WTC11 (cell line): ENCODE data around the gene CALCR. TPM values are rescaled to one million over a fixed set of nuclear protein-coding genes. Genes with fewer than 3 reads are reported as not detected.

Experiments
- ATAC-seq: fragments of 200-7000 bp; cut with Tn5 transposase; 2 replicates; pipeline ENCODE4 v1.10.0; 2021; ENCODE audit warnings: mild to moderate bottlenecking, moderate library complexity
- CTCF ChIA-PET: fragments of 300-600 bp; sonication (Branson Sonifier 250); formaldehyde crosslinking; loops from one replicate; lab custom pipeline; 2021; ENCODE audit warnings: antibody characterized with exemption; lab: Charles Lee
- POLR2A ChIA-PET: fragments of 350-600 bp; sonication (Branson Sonifier 250); formaldehyde crosslinking; loops from one replicate; lab custom pipeline; 2021; ENCODE audit warnings: antibody characterized with exemption; lab: Charles Lee
- DNase-seq: peaks from one replicate; pipeline ENCODE4 v3.0.0; 2021; ENCODE audit warnings: low spot score
- H3K27ac Mint-ChIP-seq: 2 replicates; pipeline ENCODE4 v1.8.0; 2021; ENCODE audit warnings: mixed read lengths
- H3K27me3 Mint-ChIP-seq: 2 replicates; pipeline ENCODE4 v1.8.0; 2021; ENCODE audit warnings: low read depth, mild to moderate bottlenecking, moderate library complexity, mixed read lengths
- H3K36me3 Mint-ChIP-seq: 2 replicates; pipeline ENCODE4 v1.8.0; 2021; ENCODE audit warnings: mixed read lengths
- H3K4me1 Mint-ChIP-seq: 2 replicates; pipeline ENCODE4 v1.8.0; 2022; ENCODE audit warnings: mixed read lengths
- H3K4me3 Mint-ChIP-seq: 2 replicates; pipeline ENCODE4 v1.8.0; 2021; ENCODE audit warnings: mild to moderate bottlenecking, moderate library complexity, mixed read lengths
- H3K9me3 Mint-ChIP-seq: 2 replicates; pipeline ENCODE4 v1.8.0; 2021; ENCODE audit warnings: mixed read lengths
- ATF2 ChIP-seq: sonication (generic); formaldehyde crosslinking; IDR thresholded peaks from 2 replicates; pipeline ENCODE4 v1.8.1; 2022; ENCODE audit warnings: low read depth, missing genetic modification reagents, borderline replicate concordance
- CREB1 ChIP-seq: sonication (generic); formaldehyde crosslinking; IDR thresholded peaks from 2 replicates; pipeline ENCODE4 v1.8.0; 2023; ENCODE audit warnings: mild to moderate bottlenecking, missing genetic modification reagents
- ESRRA ChIP-seq: sonication (generic); formaldehyde crosslinking; IDR thresholded peaks from 2 replicates; pipeline ENCODE4 v1.8.1; 2022; ENCODE audit warnings: mild to moderate bottlenecking, missing genetic modification reagents, borderline replicate concordance
- FOXP1 ChIP-seq: sonication (generic); formaldehyde crosslinking; IDR thresholded peaks from 2 replicates; pipeline ENCODE4 v1.8.0; 2022; ENCODE audit warnings: missing genetic modification reagents, mild to moderate bottlenecking, moderate library complexity, borderline replicate concordance
- GABPB1 ChIP-seq: sonication (generic); formaldehyde crosslinking; IDR thresholded peaks from 2 replicates; pipeline ENCODE4 v1.8.1; 2023; ENCODE audit warnings: mild to moderate bottlenecking, missing genetic modification reagents
- GRHL2 ChIP-seq: fragments of 250-450 bp; sonication (Bioruptor Pico); IDR thresholded peaks from 2 replicates; pipeline ENCODE4 v1.8.0; 2022; ENCODE audit warnings: mild to moderate bottlenecking, moderate library complexity; ENCODE audit not compliant: insufficient replicate concordance, severe bottlenecking
- HMGA2 ChIP-seq: fragments of 250-450 bp; sonication (Bioruptor Pico); IDR thresholded peaks from 2 replicates; pipeline ENCODE4 v1.4.0; 2021; ENCODE audit warnings: mild to moderate bottlenecking, moderate library complexity
- JUN ChIP-seq: sonication (generic); formaldehyde crosslinking; IDR thresholded peaks from 2 replicates; pipeline ENCODE4 v1.8.0; 2023; ENCODE audit warnings: mild to moderate bottlenecking, missing genetic modification reagents
- KAT7 ChIP-seq: sonication (generic); formaldehyde crosslinking; IDR thresholded peaks from 2 replicates; pipeline ENCODE4 v1.8.1; 2023; ENCODE audit warnings: missing genetic modification reagents, mild to moderate bottlenecking, borderline replicate concordance
- NFATC4 ChIP-seq: fragments of 250-450 bp; sonication (Bioruptor Pico); IDR thresholded peaks from 2 replicates; pipeline ENCODE4 v1.9.0; 2021; ENCODE audit warnings: mild to moderate bottlenecking
- NFYB ChIP-seq: sonication (generic); formaldehyde crosslinking; conservative IDR thresholded peaks from 2 replicates; pipeline ENCODE4 v1.8.0; 2022; ENCODE audit warnings: low read depth, missing genetic modification reagents
- NR1H2 ChIP-seq: sonication (generic); formaldehyde crosslinking; IDR thresholded peaks from 2 replicates; pipeline ENCODE4 v1.9.0; 2021; ENCODE audit warnings: mild to moderate bottlenecking, moderate library complexity, missing genetic modification reagents
- NR3C1 ChIP-seq: sonication (generic); formaldehyde crosslinking; conservative IDR thresholded peaks from 2 replicates; pipeline ENCODE4 v1.8.1; 2023; ENCODE audit warnings: low read depth, mild to moderate bottlenecking, missing genetic modification reagents
- PREB ChIP-seq: sonication (generic); formaldehyde crosslinking; IDR thresholded peaks from 2 replicates; pipeline ENCODE4 v1.8.1; 2022; ENCODE audit warnings: mild to moderate bottlenecking, missing genetic modification reagents, moderate library complexity, borderline replicate concordance
- ZNF317 ChIP-seq: sonication (generic); formaldehyde crosslinking; IDR thresholded peaks from 2 replicates; pipeline ENCODE4 v1.8.1; 2023; ENCODE audit warnings: low read depth, mild to moderate bottlenecking, moderate library complexity, missing genetic modification reagents, borderline replicate concordance
- total RNA-seq: library from RNA; stranded (reverse); gene quantifications from 3 replicates; pipeline ENCODE4 v1.2.3, GENCODE V29; 2021
- TF ChIP-seq, protein P1 (sequence below): fragments of 250-450 bp; sonication (Bioruptor Pico); IDR thresholded peaks from 2 replicates; pipeline ENCODE4 v1.9.0; 2021; ENCODE audit warnings: mild to moderate bottlenecking
- TF ChIP-seq, protein P2 (sequence below): fragments of 250-450 bp; sonication (Bioruptor Pico); IDR thresholded peaks from 2 replicates; pipeline ENCODE4 v1.9.0; 2021; ENCODE audit warnings: mild to moderate bottlenecking, borderline replicate concordance
- TF ChIP-seq, protein P3 (sequence below): sonication (generic); formaldehyde crosslinking; IDR thresholded peaks from 2 replicates; pipeline ENCODE4 v1.8.1; 2023; ENCODE audit warnings: mild to moderate bottlenecking, missing genetic modification reagents, moderate library complexity

CALCR gene
- total RNA-seq, 1 experiment from 2014 or later, result 0.81 TPM

DNA sequence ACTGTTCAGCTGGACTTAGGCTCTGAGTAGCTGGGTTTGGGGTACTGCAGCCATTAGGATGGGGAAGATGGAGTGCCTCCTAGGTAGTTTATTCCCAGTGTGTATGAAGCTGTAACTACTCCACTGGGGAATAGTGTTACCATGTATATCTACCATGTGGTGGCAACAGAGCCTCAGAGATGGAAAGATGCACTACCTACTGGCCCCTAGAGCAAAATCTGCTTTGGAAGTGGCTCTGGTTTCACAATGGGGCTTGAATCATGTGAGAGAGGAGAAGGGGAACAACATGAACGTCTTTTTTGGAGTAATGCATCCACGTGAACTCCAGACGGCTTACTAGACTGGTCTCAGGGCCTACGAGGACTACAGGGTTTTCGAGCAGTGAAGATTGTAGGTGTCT is 167.3 kb downstream of the CALCR start:
- TF ChIP-seq ZNF317, result no peak
- no peak for TF ChIP-seq NR3C1 (CRISPR knock-in tag)
- TF ChIP-seq, all 79 proteins: peak for 0
- peaks cover 2% of the 10 kb centered on the region; the same call in 1 of the 2 replicates for H3K27me3 Mint-ChIP-seq
- DNase-seq (no peak), ATAC-seq (peak; percentile 84)
- ChIA-PET CTCF (interaction anchor here (1.0 to 1.1 kb wide), 2 partner anchors 36 to 54 kb away, joined by 3 read pairs; no protein-coding TSS in a partner anchor), POLR2A (no interaction called here)
- H3K4me1 Mint-ChIP-seq, result no peaks in the 10 kb centered on the region
- no peak overlapping the region for H3K4me3 Mint-ChIP-seq
- peaks cover 14% of the 10 kb centered on the region for H3K36me3 Mint-ChIP-seq
- H3K9me3 Mint-ChIP-seq, result peaks cover 23% of the 10 kb centered on the region
- no peak overlapping the region for H3K27ac Mint-ChIP-seq

DNA sequence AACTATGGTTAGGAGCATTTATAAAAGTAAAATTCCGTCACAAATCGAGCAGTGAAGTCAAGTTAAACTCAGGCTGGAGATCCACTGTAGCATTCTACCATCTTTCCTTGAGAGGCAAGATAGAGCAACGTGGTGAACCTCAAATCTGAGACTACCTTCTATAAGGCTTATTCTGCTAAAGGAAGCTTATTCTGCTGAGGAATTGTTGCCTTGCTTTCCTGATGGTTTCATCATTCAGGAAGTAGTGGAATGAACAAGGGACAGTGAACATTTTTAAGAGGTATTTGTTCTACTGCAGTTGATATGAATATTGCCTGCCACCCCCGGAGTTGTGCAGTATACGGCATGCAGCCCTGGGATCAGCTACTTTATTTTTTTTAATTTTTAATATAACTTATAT is 171.6 kb downstream of the CALCR start:
- Mint-ChIP-seq H3K4me1 (peaks cover 11% of the 10 kb centered on the region), H3K36me3 (peaks cover 14% of the 10 kb centered on the region), H3K9me3 (peaks cover 23% of the 10 kb centered on the region), H3K4me3 (no peak overlapping the region), H3K27ac (no peak overlapping the region), H3K27me3 (no peaks in the 10 kb centered on the region)
- ChIA-PET POLR2A (no interaction called here), CTCF (no interaction called here)
- DNase-seq, result no peak
- TF ChIP-seq ATF2 (CRISPR knock-in tag) (no peak), KAT7 (CRISPR knock-in tag) (no peak), JUN (CRISPR knock-in tag) (no peak), GABPB1 (no peak), ESRRA (CRISPR knock-in tag) (no peak), HMGA2 (no peak), GRHL2 (CRISPR knock-in tag) (no peak), NR1H2 (no peak), NR3C1 (CRISPR knock-in tag) (no peak), FOXP1 (no peak), NFYB (no peak), NFATC4 (CRISPR knock-in tag) (no peak)
- TF ChIP-seq, protein P1, sequence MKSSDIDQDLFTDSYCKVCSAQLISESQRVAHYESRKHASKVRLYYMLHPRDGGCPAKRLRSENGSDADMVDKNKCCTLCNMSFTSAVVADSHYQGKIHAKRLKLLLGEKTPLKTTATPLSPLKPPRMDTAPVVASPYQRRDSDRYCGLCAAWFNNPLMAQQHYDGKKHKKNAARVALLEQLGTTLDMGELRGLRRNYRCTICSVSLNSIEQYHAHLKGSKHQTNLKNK, result no peak
- TF ChIP-seq, protein P2, sequence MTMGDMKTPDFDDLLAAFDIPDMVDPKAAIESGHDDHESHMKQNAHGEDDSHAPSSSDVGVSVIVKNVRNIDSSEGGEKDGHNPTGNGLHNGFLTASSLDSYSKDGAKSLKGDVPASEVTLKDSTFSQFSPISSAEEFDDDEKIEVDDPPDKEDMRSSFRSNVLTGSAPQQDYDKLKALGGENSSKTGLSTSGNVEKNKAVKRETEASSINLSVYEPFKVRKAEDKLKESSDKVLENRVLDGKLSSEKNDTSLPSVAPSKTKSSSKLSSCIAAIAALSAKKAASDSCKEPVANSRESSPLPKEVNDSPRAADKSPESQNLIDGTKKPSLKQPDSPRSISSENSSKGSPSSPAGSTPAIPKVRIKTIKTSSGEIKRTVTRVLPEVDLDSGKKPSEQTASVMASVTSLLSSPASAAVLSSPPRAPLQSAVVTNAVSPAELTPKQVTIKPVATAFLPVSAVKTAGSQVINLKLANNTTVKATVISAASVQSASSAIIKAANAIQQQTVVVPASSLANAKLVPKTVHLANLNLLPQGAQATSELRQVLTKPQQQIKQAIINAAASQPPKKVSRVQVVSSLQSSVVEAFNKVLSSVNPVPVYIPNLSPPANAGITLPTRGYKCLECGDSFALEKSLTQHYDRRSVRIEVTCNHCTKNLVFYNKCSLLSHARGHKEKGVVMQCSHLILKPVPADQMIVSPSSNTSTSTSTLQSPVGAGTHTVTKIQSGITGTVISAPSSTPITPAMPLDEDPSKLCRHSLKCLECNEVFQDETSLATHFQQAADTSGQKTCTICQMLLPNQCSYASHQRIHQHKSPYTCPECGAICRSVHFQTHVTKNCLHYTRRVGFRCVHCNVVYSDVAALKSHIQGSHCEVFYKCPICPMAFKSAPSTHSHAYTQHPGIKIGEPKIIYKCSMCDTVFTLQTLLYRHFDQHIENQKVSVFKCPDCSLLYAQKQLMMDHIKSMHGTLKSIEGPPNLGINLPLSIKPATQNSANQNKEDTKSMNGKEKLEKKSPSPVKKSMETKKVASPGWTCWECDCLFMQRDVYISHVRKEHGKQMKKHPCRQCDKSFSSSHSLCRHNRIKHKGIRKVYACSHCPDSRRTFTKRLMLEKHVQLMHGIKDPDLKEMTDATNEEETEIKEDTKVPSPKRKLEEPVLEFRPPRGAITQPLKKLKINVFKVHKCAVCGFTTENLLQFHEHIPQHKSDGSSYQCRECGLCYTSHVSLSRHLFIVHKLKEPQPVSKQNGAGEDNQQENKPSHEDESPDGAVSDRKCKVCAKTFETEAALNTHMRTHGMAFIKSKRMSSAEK, result no peak
- ATAC-seq, result no peak

GRCh38 chr7:93399642-93400041 is 174.9 kb downstream of the CALCR start:
- H3K27me3 Mint-ChIP-seq, result peaks cover 10% of the 10 kb centered on the region
- ATAC-seq, result no peak
- no peak overlapping the region for H3K27ac Mint-ChIP-seq
- H3K4me3 Mint-ChIP-seq, result no peak overlapping the region
- CTCF ChIA-PET, result interaction anchor here (1.3 kb wide), 1 partner anchor 151 kb away, joined by 3 read pairs; no protein-coding TSS in a partner anchor
- TF ChIP-seq CREB1 (CRISPR knock-in tag), result no peak
- no peak for TF ChIP-seq PREB
- TF ChIP-seq, protein P3, sequence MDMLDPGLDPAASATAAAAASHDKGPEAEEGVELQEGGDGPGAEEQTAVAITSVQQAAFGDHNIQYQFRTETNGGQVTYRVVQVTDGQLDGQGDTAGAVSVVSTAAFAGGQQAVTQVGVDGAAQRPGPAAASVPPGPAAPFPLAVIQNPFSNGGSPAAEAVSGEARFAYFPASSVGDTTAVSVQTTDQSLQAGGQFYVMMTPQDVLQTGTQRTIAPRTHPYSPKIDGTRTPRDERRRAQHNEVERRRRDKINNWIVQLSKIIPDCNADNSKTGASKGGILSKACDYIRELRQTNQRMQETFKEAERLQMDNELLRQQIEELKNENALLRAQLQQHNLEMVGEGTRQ (CRISPR knock-in tag), result no peak
- TF ChIP-seq, all 79 proteins: peak for 0
- Mint-ChIP-seq H3K9me3 (no peaks in the 10 kb centered on the region), H3K4me1 (peaks cover 11% of the 10 kb centered on the region), H3K36me3 (no peaks in the 10 kb centered on the region)
- DNase-seq, result no peak
- POLR2A ChIA-PET, result no interaction called here
